Ovary (tissue), 3 donors: ENCODE measurements around the gene SWI5.

Experiments used
- POLR2A ChIP-seq: fragments of 450-650 bp; IDR thresholded peaks from one replicate; pipeline ENCODE4 v1.6.1; 2017; ENCODE audit warnings: antibody characterized with exemption, mild to moderate bottlenecking, moderate library complexity
- TF ChIP-seq, protein P1 (sequence below), 3 donors: fragments of 450-650 bp in 2 of 3; fragments of 200-600 bp in 1 of 3; IDR thresholded peaks; one replicate each; pipeline versions ENCODE4 v1.5.1 to v1.8.0; 2016 to 2022; ENCODE audit warnings: antibody characterized with exemption in 3 of 3, mild to moderate bottlenecking in 1 of 3
- donor health status: DM: no; HTN: no; CAD: no.

DNA sequence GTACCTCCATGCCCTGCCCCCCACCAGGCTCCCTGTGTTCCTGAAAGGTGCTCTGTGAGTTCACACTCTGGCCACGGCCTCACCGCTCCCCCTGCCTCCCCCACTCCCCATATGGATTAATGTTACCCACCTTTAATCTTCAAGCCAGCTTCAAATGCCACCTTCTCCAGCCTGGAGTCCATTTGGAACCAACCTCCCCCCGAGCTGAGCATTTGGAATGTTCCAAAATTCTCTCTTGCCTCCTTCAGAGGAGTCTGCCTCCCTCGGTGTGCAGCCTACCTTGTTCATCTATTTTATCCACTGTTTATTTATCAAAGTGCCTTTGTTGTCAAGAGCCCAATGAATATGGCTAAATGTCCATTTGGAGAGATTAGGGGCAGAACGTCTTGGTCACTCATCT is 4.6 kb upstream of the SWI5 start:
- TF ChIP-seq POLR2A: no peak
- TF ChIP-seq, protein P1, sequence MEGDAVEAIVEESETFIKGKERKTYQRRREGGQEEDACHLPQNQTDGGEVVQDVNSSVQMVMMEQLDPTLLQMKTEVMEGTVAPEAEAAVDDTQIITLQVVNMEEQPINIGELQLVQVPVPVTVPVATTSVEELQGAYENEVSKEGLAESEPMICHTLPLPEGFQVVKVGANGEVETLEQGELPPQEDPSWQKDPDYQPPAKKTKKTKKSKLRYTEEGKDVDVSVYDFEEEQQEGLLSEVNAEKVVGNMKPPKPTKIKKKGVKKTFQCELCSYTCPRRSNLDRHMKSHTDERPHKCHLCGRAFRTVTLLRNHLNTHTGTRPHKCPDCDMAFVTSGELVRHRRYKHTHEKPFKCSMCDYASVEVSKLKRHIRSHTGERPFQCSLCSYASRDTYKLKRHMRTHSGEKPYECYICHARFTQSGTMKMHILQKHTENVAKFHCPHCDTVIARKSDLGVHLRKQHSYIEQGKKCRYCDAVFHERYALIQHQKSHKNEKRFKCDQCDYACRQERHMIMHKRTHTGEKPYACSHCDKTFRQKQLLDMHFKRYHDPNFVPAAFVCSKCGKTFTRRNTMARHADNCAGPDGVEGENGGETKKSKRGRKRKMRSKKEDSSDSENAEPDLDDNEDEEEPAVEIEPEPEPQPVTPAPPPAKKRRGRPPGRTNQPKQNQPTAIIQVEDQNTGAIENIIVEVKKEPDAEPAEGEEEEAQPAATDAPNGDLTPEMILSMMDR (IDR thresholded peaks at IDR 0.05): no peak
